HEK293 (cell line): ENCODE data around the gene PAM.

ENCODE experiments used
- CTCF ChIA-PET: fragments of 350-600 bp; formaldehyde crosslinking; extraction: SDS; loops from one replicate; lab custom pipeline; 2021; ENCODE audit warnings: antibody characterized with exemption; lab: Yijun Ruan, JAX
- POLR2A ChIA-PET: fragments of 300-600 bp; formaldehyde crosslinking; extraction: SDS; loops from one replicate; lab custom pipeline; 2020; ENCODE audit warnings: antibody characterized with exemption, inconsistent platforms; lab: Yijun Ruan, JAX
- H3K27ac ChIP-seq: fragments of 200-500 bp; sonication (Bioruptor generic); 2 replicates; pipeline ENCODE4 v1.5.1; 2014; ENCODE audit warnings: low read depth, low read length, control low read depth, inconsistent platforms; ENCODE audit errors: extremely low read depth
- H3K36me3 ChIP-seq, 2 experiments: fragments of 200-500 bp in 1 of 2; sonication (Bioruptor generic) in 1 of 2; 1 replicate in 1 of 2; 2 replicates in 1 of 2; pipeline ENCODE4 v1.5.1; 2014 to 2017; ENCODE audit warnings: inconsistent platforms in 2 of 2, low read length in 2 of 2; ENCODE audit not compliant: control insufficient read depth in 2 of 2, insufficient read depth in 1 of 2
- H3K4me1 ChIP-seq: fragments of 200-500 bp; sonication (Bioruptor generic); 2 replicates; pipeline ENCODE4 v1.5.1; 2014; ENCODE audit warnings: mild to moderate bottlenecking, low read length, inconsistent platforms; ENCODE audit not compliant: control insufficient read depth, insufficient read depth
- H3K4me3 ChIP-seq: 2 replicates; pipeline ENCODE4 v1.5.1; 2011; ENCODE audit warnings: low read depth, mild to moderate bottlenecking, control low read depth, low read length, moderate library complexity
- H3K9me3 ChIP-seq: fragments of 200-500 bp; sonication (Bioruptor generic); 2 replicates; pipeline ENCODE4 v1.5.1; 2014; ENCODE audit warnings: low read depth, low read length, inconsistent platforms; ENCODE audit not compliant: control insufficient read depth, insufficient read depth
- OSR2 ChIP-seq: fragments of 450-650 bp; formaldehyde crosslinking; IDR thresholded peaks from 2 replicates; pipeline ENCODE4 v1.5.1; 2016; ENCODE audit warnings: missing biosample characterization, missing genetic modification characterization
- SCRT2 ChIP-seq: fragments of 450-650 bp; formaldehyde crosslinking; IDR thresholded peaks from 2 replicates; pipeline ENCODE4 v1.5.1; 2016; ENCODE audit warnings: missing biosample characterization, missing genetic modification characterization
- ZBTB10 ChIP-seq: fragments of 450-650 bp; formaldehyde crosslinking; IDR thresholded peaks from 2 replicates; pipeline ENCODE4 v1.5.1; 2016; ENCODE audit warnings: missing biosample characterization, missing genetic modification characterization
- ZBTB21 ChIP-seq: fragments of 450-650 bp; formaldehyde crosslinking; IDR thresholded peaks from 2 replicates; pipeline ENCODE4 v1.5.1; 2017; ENCODE audit warnings: missing biosample characterization, missing genetic modification characterization
- ZNF140 ChIP-seq: fragments of 450-650 bp; formaldehyde crosslinking; IDR thresholded peaks from 2 replicates; pipeline ENCODE4 v1.5.1; 2016; ENCODE audit warnings: missing biosample characterization, missing genetic modification characterization
- ZNF148 ChIP-seq: fragments of 450-650 bp; formaldehyde crosslinking; IDR thresholded peaks from 2 replicates; pipeline ENCODE4 v1.5.0; 2017; ENCODE audit warnings: missing biosample characterization, missing genetic modification characterization, borderline replicate concordance
- ZNF169 ChIP-seq: fragments of 450-650 bp; formaldehyde crosslinking; IDR thresholded peaks from 2 replicates; pipeline ENCODE4 v1.5.1; 2016; ENCODE audit warnings: missing biosample characterization, missing genetic modification characterization
- ZNF214 ChIP-seq: fragments of 450-650 bp; formaldehyde crosslinking; IDR thresholded peaks from 2 replicates; pipeline ENCODE4 v1.5.1; 2017; ENCODE audit warnings: missing biosample characterization, mild to moderate bottlenecking, missing genetic modification characterization, borderline replicate concordance
- ZNF302 ChIP-seq: fragments of 450-650 bp; formaldehyde crosslinking; IDR thresholded peaks from 2 replicates; pipeline ENCODE4 v1.5.1; 2016; ENCODE audit warnings: missing biosample characterization, missing genetic modification characterization, low read depth
- ZNF311 ChIP-seq: fragments of 450-650 bp; formaldehyde crosslinking; IDR thresholded peaks from 2 replicates; pipeline ENCODE4 v1.5.1; 2017; ENCODE audit warnings: missing biosample characterization, missing genetic modification characterization, borderline replicate concordance
- ZNF335 ChIP-seq: fragments of 450-650 bp; formaldehyde crosslinking; conservative IDR thresholded peaks from 2 replicates; pipeline ENCODE4 v1.5.1; 2016; ENCODE audit warnings: missing biosample characterization, missing genetic modification characterization
- ZNF433 ChIP-seq: fragments of 450-650 bp; formaldehyde crosslinking; IDR thresholded peaks from 2 replicates; pipeline ENCODE4 v1.5.1; 2016; ENCODE audit warnings: missing biosample characterization, missing genetic modification characterization, low read depth
- ZNF488 ChIP-seq: fragments of 450-650 bp; formaldehyde crosslinking; IDR thresholded peaks from 2 replicates; pipeline ENCODE4 v1.5.1; 2016; ENCODE audit warnings: missing biosample characterization, missing genetic modification characterization
- ZNF513 ChIP-seq: fragments of 450-650 bp; IDR thresholded peaks from 2 replicates; pipeline ENCODE4 v1.5.1; 2018; ENCODE audit warnings: missing biosample characterization, missing genetic modification characterization
- ZNF549 ChIP-seq: fragments of 450-650 bp; IDR thresholded peaks from 2 replicates; pipeline ENCODE4 v1.5.1; 2018; ENCODE audit warnings: missing biosample characterization, missing genetic modification characterization, mild to moderate bottlenecking, inconsistent platforms, moderate library complexity
- ZNF560 ChIP-seq: fragments of 450-650 bp; formaldehyde crosslinking; IDR thresholded peaks from 2 replicates; pipeline ENCODE4 v1.5.1; 2017; ENCODE audit warnings: missing biosample characterization, missing genetic modification characterization, borderline replicate concordance
- ZNF610 ChIP-seq: fragments of 450-650 bp; formaldehyde crosslinking; IDR thresholded peaks from 2 replicates; pipeline ENCODE4 v1.5.1; 2016; ENCODE audit warnings: missing biosample characterization, missing genetic modification characterization, borderline replicate concordance
- ZNF704 ChIP-seq: fragments of 450-650 bp; formaldehyde crosslinking; IDR thresholded peaks from 2 replicates; pipeline ENCODE4 v1.5.1; 2016; ENCODE audit warnings: missing biosample characterization, missing genetic modification characterization
- ZSCAN5A ChIP-seq: fragments of 450-650 bp; formaldehyde crosslinking; IDR thresholded peaks from 2 replicates; pipeline ENCODE4 v1.5.1; 2016; ENCODE audit warnings: missing biosample characterization, missing genetic modification characterization
- ZXDB ChIP-seq: fragments of 450-650 bp; formaldehyde crosslinking; IDR thresholded peaks from 2 replicates; pipeline ENCODE4 v1.5.1; 2016; ENCODE audit warnings: missing biosample characterization, missing genetic modification characterization

PAM gene

GRCh38 chr5:103013933-103014552 lies 258.9 kb downstream of the PAM start:
- H3K4me1 ChIP-seq: no peaks in the 10 kb centered on the region
- CTCF ChIA-PET: no interaction called here
- H3K9me3 ChIP-seq: no peaks in the 10 kb centered on the region
- H3K36me3 ChIP-seq: no peaks in the 10 kb centered on the region
- TF ChIP-seq ZNF560 (tag by site-specific recombination): no peak
- no peak for TF ChIP-seq ZXDB (tag by site-specific recombination)
- H3K27ac ChIP-seq: no peak overlapping the region
- POLR2A ChIA-PET: no interaction called here
- no peak overlapping the region for H3K4me3 ChIP-seq

- Histone ChIP-seq H3K4me3 (no peak overlapping the region), H3K9me3 (no peaks in the 10 kb centered on the region), H3K36me3 (no peaks in the 10 kb centered on the region), H3K4me1 (no peaks in the 10 kb centered on the region), H3K27ac (no peak overlapping the region)
- ChIA-PET CTCF (interaction anchor here (0.7 kb wide), 1 partner anchor 25 kb away, joined by 3 read pairs; no protein-coding TSS in a partner anchor), POLR2A (no interaction called here)
- TF ChIP-seq ZNF140: no peak
- TF ChIP-seq ZNF335: no peak
- TF ChIP-seq ZNF488: no peak
- TF ChIP-seq ZNF549 (tag by site-specific recombination): no peak
- no peak for TF ChIP-seq ZNF513 (tag by site-specific recombination)
- no peak for TF ChIP-seq ZNF302 (tag by site-specific recombination)
- TF ChIP-seq ZNF214 (tag by site-specific recombination): no peak
- no peak for TF ChIP-seq ZBTB21 (tag by site-specific recombination)
- no peak for TF ChIP-seq ZSCAN5A (tag by site-specific recombination)
- no peak for TF ChIP-seq ZBTB10
- TF ChIP-seq SCRT2 (tag by site-specific recombination): no peak
- no peak for TF ChIP-seq ZXDB (tag by site-specific recombination)
- TF ChIP-seq ZNF433 (tag by site-specific recombination): no peak
- TF ChIP-seq OSR2 (tag by site-specific recombination): no peak
- TF ChIP-seq ZNF704 (tag by site-specific recombination): no peak
- no peak for TF ChIP-seq ZNF610 (tag by site-specific recombination)
- no peak for TF ChIP-seq ZNF311 (tag by site-specific recombination)
- TF ChIP-seq ZNF169 (tag by site-specific recombination): no peak
- TF ChIP-seq ZNF148 (tag by site-specific recombination): no peak
Observed at GRCh38 chr5:103014983-103015382, 259.9 kb downstream of the PAM start.
